T47D (cell line): ENCODE data around the gene MACF1.

Experiments
- DNase-seq, 2 experiments: peaks; one replicate each; pipeline versions ENCODE4 v3.0.0 to v3.0.0-alpha.2; 2011 to 2012; ENCODE audit warnings: low read depth in 1 of 2, low spot score in 1 of 2
- JUND ChIP-seq: IDR thresholded peaks from 2 replicates; pipeline ENCODE4 v1.6.1; 2012; ENCODE audit warnings: low read depth
- in situ Hi-C: cut with HindIII; loops from 2 replicates; pipeline ENCODE4 v1.10.0; 2016; ENCODE audit warnings: low sequenced_read_pairs, low pct_unique_long_range_greater_than_20kb

MACF1 gene

DNA sequence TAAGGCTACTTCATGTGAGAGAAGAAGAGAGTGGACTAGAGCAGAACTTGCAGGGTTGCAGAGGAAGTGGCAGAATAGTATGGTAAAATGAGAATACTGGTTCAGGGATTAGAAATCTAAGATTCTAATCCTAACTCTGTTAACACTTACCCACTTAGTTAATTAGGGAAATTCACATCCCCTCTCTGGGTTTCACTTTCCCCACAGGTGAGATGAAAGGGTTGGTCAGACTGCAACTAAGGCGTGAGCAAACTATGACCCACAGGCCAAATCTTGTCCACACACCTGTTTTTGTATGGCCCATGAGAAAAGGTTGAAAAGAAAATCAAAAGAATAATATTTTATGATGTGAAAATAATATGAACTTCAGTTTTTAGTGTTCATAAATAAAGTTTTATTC, 117.5 kb downstream of the MACF1 start:
- DNase-seq: no peak
- in situ Hi-C loops: no loop called here
- no peak for TF ChIP-seq JUND

DNA sequence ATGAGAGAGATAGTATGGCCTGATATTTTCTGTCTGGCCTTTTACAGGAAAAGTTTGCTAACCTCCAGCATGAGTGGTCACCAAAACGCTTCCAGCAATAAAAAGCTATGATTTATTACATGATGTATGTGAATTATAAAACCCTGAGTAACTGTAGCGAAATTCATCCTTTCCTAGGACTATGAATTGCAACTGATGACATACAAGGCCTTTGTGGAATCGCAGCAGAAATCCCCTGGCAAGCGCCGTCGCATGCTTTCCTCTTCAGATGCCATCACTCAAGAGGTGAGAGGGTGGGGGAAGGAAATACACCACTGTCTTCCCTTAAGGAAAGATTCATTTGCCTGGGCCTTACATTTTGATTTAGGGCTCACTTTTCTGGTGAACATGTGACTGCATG, 117.9 kb downstream of the MACF1 start:
- TF ChIP-seq JUND: no peak
- no peak for DNase-seq
- in situ Hi-C loops: no loop called here

DNA sequence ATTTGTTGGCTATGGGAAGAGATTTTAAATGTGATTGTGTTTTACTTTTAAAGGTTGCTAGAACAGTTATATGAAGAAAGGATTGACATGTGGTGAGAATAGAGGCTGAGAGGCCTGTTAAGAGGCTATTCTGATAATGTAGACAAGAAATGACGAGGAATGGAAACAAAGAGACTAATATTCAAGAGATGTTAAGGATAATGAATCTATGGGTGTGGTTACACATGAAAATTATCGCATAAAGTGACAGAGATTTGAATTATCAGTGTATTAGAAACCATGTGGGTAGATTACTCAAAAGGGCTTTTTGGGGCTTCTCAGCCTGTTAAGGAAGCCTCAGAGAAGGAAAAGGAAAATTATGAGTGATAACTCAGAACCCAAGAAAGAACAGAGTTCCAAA, 120.4 kb downstream of the MACF1 start:
- in situ Hi-C loops: no loop called here
- no peak for DNase-seq
- TF ChIP-seq JUND: no peak

DNA sequence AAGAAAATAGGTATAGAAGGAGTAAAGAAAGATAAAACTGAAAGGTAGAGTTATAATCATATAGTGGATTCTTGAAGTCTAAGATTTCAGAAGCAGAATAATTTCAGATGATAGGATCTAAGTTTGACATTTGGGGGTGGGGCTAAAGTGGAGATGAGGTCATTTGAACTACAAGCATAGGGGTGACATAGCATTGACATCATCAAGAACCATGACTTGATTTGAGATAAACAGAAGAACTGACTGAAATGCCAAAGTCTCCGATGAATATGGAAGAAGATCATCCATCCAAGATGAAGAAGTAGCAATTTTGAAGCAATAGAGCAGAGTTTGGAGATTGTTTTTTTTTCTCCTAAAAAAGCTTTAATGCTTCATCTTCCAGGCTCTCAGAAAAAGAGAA, 122.3 kb downstream of the MACF1 start:
- DNase-seq: no peak
- TF ChIP-seq JUND: no peak
- in situ Hi-C loops: no loop called here

DNA sequence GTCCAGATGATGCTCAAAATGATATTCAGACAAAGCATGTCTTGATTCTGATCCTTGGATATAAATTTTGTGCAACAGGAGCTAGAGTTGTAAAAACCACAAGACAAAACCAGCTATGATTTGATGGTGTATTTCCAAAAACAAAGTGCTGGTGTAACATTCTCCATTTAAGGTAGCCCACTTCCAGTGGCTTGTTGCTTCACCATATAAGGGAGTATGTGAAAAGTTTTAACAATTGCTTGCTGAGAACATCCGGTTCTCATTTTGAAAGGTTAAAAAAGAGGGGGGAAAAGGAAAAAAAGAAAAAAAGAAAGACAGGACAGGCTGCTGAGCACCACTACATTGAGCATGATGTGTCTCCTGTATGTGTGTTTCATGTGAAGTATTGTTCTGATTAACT, 123.6 kb downstream of the MACF1 start:
- in situ Hi-C loops: no loop called here
- no peak for DNase-seq
- no peak for TF ChIP-seq JUND

DNA sequence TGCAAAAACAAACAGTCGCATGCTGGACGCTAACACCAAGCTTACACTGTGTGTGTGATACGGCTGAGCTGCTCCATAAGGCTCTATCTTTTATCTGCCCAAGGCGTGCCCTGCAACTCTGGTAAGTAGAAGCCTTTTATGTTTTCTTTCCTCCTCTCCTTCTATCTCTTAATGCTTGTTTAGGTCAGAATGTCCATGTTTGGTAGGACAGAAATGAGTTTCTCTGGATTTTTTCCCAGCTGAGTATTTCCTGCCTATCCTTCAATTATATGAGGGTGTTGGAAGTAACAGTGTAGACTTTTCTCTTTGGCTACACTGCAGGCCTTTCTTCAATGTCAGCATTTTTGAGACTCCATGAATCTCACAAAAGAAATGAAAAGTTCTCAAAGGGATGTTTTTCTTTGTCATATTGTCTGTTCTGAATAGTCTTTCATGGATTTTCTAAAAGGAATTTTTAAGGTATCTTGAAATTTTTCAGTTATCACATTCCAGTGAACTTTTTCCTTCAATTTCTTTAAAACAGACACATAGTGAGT, 124.2 kb downstream of the MACF1 start:
- in situ Hi-C loops: no loop called here
- DNase-seq: no peak

DNA sequence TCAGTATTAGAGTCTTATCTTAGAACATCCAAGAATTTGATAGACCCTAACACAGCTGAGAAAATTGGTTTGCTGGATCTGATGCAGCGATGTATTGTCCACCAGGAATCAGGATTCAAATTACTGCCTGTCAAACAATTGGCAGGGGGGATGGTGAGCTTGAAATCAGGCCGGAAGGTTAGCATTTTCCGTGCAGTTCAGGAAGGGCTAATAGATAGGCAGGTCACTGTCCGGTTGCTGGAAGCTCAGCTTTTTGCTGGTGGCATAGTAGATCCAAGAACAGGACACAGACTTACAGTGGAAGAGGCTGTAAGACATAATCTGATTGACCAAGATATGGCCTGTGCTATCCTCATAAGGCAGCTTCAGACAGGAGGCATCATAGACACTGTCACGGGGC, 127.2 kb downstream of the MACF1 start:
- TF ChIP-seq JUND: no peak
- in situ Hi-C loops: no loop called here
- no peak for DNase-seq

More for the DNA sequence above, 124.2 kb downstream of the MACF1 start:
- TF ChIP-seq JUND: no peak

- no peak for DNase-seq
- no peak for TF ChIP-seq JUND
- in situ Hi-C loops: no loop called here
Measured at GRCh38 chr1:39332291-39332690, 127.8 kb downstream of the MACF1 start.

- DNase-seq: no peak
- in situ Hi-C loops: no loop called here
- no peak for TF ChIP-seq JUND
Measured at GRCh38 chr1:39332828-39333227, 128.3 kb downstream of the MACF1 start.

DNA sequence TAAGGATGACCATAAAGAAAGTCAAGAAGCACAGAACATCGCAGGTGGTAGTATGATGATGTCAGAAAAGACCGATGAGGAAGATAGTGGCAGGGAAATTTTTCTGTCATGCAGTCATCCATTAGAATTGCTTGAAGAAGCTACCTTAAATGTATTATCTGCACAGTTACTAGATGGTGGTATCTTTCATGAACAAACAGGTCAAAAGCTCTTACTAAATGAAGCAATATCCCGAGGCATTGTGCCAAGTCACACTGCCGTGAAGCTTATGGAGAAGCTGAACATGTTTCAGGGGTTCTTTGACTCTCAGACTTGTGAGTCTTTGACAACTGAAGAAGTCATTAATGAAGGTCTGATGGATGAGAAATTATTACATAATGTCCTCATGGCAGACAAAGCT, 128.8 kb downstream of the MACF1 start:
- no peak for TF ChIP-seq JUND
- in situ Hi-C loops: no loop called here
- no peak for DNase-seq

DNA sequence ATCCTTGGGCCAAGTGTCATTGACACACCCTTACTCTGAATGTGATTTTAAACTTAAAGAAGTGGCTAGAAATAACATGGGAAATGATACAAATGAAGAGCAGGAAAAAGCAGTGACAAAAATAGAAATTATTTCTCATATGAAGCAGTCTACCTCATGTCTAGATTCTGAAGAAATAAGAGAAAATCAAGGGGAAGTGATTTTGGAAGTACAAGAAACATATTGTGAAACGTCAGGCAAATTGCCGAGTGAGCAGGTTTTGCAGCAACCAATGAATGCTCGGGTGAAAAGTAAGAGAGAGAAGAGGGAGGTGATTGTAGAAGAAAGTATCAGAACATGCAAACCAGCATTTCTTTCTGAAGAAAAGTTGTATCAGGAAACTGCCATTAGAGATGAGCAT, 130.7 kb downstream of the MACF1 start:
- in situ Hi-C loops: no loop called here
- DNase-seq: no peak
- TF ChIP-seq JUND: no peak

DNA sequence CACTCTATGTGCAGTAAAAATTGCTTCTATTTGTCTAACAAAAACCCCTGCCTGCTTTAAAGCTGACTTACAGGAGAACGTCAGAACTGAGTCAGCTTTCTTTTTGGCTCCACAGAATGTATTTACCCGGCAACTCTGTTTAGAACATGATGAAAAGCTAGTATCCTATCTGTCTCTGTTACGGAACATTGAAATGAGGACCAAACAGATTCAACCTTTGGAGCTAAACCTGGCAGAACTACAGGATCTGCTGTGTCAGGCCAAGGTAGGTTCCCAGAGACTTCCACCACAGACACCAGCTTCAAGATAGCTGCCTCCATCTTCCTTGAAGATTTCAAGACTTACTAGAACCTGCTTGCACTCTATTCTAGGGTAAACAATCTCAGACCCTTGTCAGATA, 132.6 kb downstream of the MACF1 start:
- in situ Hi-C loops: no loop called here
- TF ChIP-seq JUND: no peak
- DNase-seq: no peak

DNA sequence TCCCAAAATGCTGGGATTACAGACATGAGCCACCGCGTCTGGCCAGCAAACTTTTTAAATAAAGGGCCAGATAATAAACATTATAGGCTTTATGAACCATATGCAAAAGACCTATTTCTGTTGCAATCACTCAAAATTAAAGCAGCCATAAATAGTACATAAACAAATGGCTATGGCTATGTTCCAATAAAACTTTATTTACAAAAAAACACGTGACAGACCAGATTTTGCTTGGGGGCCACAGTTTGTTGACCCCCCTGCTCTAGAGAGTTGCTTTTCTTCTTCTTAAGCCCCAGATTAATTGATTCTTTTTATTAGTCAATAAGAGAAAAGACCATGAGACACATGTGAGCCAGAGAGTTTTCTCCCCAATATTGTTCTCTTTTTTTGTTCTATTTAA, 138.3 kb downstream of the MACF1 start:
- in situ Hi-C loops: no loop called here
- no peak for DNase-seq
- no peak for TF ChIP-seq JUND

GRCh38 chr1:39344394-39345154, 140.1 kb downstream of the MACF1 start:
- no peak for DNase-seq
- no peak for TF ChIP-seq JUND
- in situ Hi-C loops: no loop called here
